ENCODE measurements around the gene WDR70.
"Not testable (repeated sequence)": the region's sequence is repeated elsewhere in the genome, so short reads cannot be mapped to it uniquely, and the experiment has no call there.

WDR70 gene

GRCh38 chr5:37518356-37518755, 139.2 kb downstream of the WDR70 start:
- DNase-seq = not testable (repeated sequence)

- no peak for DNase-seq
Measured at GRCh38 chr5:37519304-37519703, 140.2 kb downstream of the WDR70 start.

DNA sequence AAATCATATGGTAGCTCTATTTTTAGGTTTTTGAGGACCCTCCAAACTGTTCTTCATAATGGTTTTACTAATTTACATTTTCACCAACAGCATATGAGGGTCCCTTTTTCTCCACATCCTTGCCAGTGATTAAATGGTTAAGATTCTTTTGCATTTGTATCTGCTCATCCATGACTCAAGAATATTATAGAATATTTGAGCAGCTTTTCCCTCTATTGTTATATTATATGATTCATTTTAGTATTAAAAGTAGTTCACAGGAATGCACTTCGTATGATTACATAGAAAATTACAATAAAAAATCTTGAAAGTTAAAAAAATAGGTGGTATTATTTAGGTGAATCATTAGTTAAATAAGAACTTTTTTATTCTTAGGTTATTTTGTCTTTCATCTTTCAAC, 140.7 kb downstream of the WDR70 start:
- no peak for DNase-seq

- no peak for DNase-seq
Measured at GRCh38 chr5:37520811-37521210, 141.7 kb downstream of the WDR70 start.

GRCh38 chr5:37532976-37533740, 154.0 kb downstream of the WDR70 start:
- no peak for DNase-seq

DNA sequence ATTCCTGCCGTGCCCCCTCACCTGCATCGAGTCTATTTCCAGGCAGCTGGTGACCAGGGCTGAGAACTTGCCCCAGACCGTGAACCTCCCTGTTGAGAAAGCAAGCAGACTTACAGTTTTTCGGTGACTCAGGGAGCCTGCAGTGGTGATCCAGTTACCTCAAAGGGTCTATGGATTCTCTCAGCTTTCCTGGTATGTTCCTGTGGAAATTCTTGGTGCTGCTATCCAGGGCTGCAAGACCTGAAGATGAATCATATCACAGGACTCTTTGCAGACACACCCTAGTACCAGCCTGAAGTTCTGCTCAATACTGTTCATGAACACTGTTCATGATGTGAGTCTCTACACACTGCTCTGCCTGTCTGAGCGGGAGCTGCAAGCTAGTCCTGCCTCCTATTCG, 154.7 kb downstream of the WDR70 start:
- no peak for DNase-seq

DNA sequence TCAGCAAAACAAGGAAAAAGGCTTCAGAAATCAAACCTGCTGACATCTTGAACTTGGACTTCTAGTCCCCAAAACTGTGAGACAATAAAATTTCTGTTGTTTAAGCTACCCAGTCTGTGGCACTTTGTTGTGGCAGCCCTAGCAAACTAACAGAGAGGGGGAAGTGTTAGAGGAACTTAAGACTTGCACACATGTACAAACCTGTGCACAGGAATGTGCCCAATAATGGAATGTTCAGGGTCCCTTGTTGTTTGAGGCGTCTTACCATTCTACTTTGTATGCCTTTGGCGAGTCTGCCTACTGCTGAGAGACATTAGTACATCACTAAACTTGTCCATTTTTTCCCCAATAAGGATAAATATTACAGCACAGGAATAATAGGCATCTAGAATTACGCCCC, 160.3 kb downstream of the WDR70 start:
- no peak for DNase-seq

DNA sequence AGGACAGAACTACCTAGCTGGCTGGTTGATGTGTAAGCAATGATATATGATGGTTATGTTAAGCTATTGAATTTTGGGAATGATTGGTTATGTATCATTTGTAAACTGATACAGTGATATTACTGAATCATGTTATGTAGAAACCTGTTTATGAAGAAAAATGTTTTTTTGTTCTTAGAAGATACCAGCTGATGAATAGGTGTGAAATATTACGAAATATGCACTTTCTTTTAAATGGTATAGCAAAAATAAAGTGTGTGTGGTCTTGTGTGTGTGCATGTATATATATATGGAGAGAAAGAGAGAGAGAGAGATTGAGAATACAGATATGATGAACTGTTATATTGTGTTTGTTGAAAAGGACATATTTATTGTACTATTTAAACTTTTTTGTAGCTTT, 164.1 kb downstream of the WDR70 start:
- no peak for DNase-seq

GRCh38 chr5:37549411-37549810, 170.3 kb downstream of the WDR70 start:
- DNase-seq = no peak

GRCh38 chr5:37552161-37552560, 173.0 kb downstream of the WDR70 start:
- DNase-seq = no peak

- DNase-seq = no peak
Measured at GRCh38 chr5:37552770-37553719, 173.9 kb downstream of the WDR70 start.

DNA sequence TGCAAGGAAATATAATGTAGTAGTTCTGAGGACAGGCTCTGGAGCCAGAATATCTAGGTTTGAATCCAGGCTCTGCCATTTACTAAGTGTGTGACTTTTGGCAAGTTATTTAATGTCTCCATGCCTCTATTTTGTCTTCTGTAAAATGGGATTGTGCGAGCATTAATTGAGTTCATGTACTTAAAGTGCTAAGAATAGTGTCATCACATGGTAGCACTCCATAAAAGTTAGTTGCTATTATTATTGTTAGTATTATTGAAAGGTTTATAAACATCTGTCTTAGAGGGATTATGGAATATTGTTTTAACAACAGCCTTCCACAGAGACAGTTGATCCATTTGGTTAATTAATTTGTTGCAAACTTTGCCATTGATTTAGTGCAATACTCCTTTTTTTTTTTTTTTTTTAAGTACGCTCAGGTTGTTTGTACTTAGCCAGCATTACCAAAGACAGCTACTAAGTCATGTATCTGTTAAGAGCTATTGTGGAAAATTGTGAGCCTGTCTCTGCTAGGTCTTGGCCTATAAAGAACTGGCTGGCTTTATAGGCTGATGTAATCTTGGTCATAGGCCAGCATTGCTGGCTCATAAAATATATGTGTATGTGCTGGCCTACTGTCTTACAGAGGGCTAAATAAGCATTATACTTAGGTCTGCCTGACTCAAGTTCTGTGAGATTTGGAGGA, 174.7 kb downstream of the WDR70 start:
- no peak for DNase-seq

GRCh38 chr5:37554405-37554739, 175.3 kb downstream of the WDR70 start:
- DNase-seq = no peak

- DNase-seq = no peak
Measured at GRCh38 chr5:37554938-37555337, 175.8 kb downstream of the WDR70 start.

- DNase-seq = no peak
Measured at GRCh38 chr5:37557734-37558293, 178.7 kb downstream of the WDR70 start.

GRCh38 chr5:37565062-37565670, 186.0 kb downstream of the WDR70 start:
- DNase-seq = no peak

DNA sequence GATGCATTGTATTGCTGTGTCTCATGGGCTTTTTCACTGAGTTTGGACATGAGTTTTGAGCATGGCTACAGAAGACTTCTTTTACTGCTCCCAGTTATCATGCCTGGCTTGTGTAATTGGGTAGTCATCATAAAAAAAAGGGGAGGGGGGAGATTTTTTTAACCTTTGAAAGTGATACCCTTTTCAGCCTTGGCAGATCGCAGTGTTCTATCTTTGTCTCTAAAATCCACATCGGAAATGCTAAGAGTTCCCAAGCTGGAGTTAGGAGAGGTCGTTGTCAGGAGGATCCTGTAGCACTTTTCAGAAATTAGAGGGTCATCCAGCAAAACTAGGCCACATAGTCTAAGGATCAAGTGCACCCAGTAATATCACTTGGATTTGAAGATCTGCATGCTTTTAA, 188.4 kb downstream of the WDR70 start:
- DNase-seq = no peak

GRCh38 chr5:37568018-37568753, 189.1 kb downstream of the WDR70 start:
- no peak for DNase-seq

- DNase-seq = no peak
Measured at GRCh38 chr5:37568893-37569292, 189.8 kb downstream of the WDR70 start.

- no peak for DNase-seq
Measured at GRCh38 chr5:37569466-37569865, 190.3 kb downstream of the WDR70 start.

DNA sequence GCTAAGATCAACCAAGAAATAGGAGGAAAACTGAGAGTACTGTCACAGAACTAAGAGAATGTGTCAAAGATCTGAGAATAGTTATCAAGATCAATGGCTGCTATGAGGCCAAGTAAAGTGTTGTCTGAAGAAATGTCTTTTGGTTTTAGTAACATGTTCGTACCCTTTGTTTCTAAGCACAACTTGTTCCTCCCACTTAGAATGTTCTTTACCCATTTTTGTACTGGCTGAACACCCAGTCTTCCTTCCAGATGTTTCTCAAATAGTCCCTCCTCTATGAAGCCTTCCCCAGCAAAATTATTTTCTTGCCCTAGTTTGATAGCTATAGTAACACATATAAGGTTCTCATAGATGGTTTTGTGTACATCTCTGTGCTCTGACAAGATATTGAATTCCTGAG, 191.5 kb downstream of the WDR70 start:
- DNase-seq = no peak

DNA sequence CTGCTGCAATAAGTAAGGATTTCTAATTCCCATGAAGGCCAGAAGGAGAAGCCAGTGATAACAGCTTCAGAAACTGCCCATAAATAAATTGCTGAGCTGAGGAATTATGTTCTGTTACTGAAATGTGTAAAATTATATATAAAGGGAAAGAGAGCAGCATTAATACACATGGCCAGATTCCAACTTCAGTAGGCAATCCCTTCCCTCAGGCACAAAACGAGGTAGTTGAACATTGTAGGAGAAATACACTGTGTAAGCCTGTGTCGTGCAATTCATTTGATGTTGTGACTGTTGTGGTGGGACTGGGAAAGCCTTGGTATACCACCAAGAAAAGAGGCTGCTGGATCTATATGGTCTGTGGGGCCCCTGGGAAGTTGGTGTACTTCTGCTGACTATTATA, 192.9 kb downstream of the WDR70 start:
- DNase-seq = no peak

Measured in activated CD4-positive, CD25-positive, alpha-beta regulatory T cell (primary cell).